Stimulated activated CD4-positive, alpha-beta T cell treated with anti-CD3 and anti-CD28 coated beads, Interleukin-2, amount 100 ng/mL, for 4 hours (primary cell): ENCODE results near the gene TM4SF18.
A peak's percentile ranks its signal among the peaks of the same experiment; 100 is the strongest.

Experiments used
- DNase-seq: peaks from one replicate; pipeline ENCODE4 v3.0.0-alpha.2; 2020; ENCODE audit warnings: low read depth

Gene TM4SF18

GRCh38 chr3:149283401-149283800 is 50.0 kb downstream of the TM4SF18 start:
- DNase-seq, result no peak

- no peak for DNase-seq
Measured at GRCh38 chr3:149282836-149283235, 50.6 kb downstream of the TM4SF18 start.

- no peak for DNase-seq
Measured at GRCh38 chr3:149282322-149282721, 51.1 kb downstream of the TM4SF18 start.

- no peak for DNase-seq
Measured at GRCh38 chr3:149280671-149281349, 52.6 kb downstream of the TM4SF18 start.

GRCh38 chr3:149278911-149279310 is 54.5 kb downstream of the TM4SF18 start:
- no peak for DNase-seq

GRCh38 chr3:149277331-149277813 is 56.1 kb downstream of the TM4SF18 start:
- no peak for DNase-seq

- no peak for DNase-seq
Measured at GRCh38 chr3:149276619-149277018, 56.8 kb downstream of the TM4SF18 start.

- DNase-seq, result no peak
Measured at GRCh38 chr3:149274220-149274619, 59.2 kb downstream of the TM4SF18 start.

- DNase-seq, result peak; percentile 6
Measured at GRCh38 chr3:149273096-149273751, 60.2 kb downstream of the TM4SF18 start.

GRCh38 chr3:149271669-149272068 is 61.8 kb downstream of the TM4SF18 start:
- DNase-seq, result no peak

- no peak for DNase-seq
Measured at GRCh38 chr3:149270180-149270579, 63.3 kb downstream of the TM4SF18 start.

- no peak for DNase-seq
Measured at GRCh38 chr3:149269687-149270086, 63.7 kb downstream of the TM4SF18 start.
